HTERT RPE-1 (cell line): ENCODE results near the gene ALX4.

Experiments
- in situ Hi-C: fragments of 300-500 bp; cut with MboI; formaldehyde crosslinking; loops from 4 replicates; pipeline ENCODE4 v1.14.3; 2020; ENCODE audit warnings: low sequenced_read_pairs

ALX4 gene

DNA sequence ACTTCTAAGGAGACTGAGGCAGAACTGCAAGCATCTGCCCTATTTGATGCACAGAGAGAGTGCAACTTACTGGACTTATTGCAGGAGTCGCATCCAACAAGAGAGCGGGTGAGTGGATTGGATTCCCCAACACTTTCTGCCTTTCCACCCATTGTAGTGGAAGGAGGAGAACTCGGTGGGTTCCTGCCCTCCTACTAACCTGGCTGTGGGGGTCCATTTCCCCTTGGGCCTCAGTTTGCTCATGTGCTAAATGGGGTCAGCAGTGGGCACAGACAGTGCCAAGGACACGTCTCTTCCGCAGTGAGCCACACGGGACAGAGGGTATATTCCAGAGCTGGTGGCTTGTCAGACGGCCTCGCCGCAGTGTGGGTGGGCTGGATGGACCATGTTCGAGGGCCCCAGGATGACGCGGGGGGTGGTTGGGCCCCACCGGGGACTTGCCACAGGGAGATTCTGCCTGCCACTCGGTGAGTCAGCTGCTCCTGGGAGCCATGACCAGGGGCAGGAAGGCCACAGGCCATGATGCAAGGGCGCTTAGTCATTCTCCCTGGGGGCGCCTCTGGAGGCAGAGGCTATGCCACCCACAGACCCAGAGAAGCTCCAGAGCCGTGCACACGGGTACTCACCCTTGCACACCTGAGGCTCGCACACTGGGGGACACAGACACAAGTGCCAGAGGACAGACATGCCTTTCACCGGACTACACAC lies 8.2 kb downstream of the ALX4 start:
- in situ Hi-C loops = no loop called here

DNA sequence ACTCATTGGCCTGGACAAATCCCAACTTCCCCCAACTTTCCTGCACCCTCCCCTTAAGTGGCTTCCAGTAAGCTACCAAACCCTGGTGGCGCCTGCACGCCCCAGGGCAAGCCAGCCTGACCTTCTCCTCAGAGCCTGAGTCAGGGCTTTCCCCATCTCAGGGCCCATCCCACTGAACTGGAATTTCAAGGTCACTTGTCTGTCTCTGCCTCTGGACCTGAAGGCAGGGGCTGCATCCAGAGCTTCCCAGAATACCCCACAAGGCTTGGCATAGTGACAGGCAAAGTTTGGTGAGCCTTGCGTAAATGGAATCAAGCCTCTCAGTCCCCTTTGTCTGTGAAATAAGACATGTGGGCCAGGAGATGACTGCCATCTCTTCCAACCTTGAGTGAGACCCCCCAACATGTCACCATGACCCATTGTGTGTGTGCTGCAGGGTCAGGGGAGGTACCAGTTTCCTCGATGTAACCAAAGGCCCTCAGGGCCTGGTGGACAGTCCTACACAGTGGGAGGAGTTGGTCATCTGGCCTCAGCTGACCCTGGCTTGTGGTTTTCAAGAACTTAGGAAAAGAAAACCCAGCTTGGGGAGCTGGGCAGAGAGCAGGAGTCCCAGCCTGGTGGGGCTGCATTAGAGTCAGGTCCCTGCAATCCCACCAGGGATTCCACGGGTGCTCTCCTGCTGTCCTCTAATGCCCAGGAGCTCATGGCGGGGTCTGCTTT lies 8.9 kb downstream of the ALX4 start:
- in situ Hi-C loops = no loop called here

DNA sequence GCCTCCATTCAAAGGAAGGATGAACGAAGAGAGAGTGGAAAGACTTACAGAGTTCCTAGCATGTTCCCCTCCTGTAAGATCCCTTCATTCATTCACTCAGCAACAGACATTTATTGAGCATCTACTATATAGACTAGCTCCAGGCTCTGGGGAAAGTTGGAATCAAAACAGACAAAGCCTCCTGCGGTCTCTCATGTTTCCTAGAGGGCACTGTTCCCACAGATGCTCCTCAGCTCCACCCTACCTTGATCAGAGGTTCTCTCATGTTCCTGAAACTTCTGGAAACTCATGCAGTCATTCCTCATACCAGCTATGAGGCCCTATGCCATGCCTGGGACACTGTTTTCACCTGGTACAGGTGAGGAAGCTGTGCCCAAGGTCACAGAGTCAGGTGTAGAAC lies 11.1 kb downstream of the ALX4 start:
- in situ Hi-C loops = no loop called here

DNA sequence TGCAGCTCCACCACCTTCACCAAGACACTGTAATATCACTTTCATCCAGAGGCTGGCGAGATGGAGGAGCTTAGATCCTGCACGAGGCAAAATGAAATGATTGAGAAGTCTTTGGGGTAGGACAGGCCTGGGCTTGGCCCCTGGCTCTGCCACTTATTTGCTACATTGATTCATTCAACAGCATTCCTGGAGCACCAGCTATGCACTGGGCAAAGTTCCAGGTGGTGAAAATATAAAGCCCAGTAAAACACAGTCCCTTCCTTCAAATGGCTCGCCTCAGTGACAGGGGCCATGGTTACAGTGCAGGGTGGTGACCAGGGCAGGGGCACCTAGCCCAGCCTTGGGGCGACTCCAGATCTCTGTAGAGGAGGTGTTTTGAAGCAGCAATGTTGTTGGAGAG lies 19.7 kb downstream of the ALX4 start:
- in situ Hi-C loops = no loop called here

DNA sequence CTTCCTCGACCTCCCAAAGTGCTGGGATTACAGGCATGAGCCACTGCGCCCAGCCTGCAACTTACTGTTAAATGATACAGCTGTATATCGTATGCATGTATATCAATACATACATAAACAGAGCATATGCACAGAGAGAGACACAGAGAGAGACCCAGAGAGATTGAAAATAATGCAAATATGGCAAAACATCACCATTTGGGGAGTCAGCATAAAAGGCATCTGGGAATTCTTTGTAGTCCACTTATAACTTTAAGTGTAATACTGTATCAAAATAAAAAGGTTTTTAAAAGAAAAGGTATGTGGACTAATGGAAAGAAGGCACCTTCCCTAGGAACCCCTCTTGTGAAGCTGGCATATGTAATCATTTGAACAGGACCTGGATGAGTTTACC lies 21.8 kb downstream of the ALX4 start:
- in situ Hi-C loops = no loop called here

DNA sequence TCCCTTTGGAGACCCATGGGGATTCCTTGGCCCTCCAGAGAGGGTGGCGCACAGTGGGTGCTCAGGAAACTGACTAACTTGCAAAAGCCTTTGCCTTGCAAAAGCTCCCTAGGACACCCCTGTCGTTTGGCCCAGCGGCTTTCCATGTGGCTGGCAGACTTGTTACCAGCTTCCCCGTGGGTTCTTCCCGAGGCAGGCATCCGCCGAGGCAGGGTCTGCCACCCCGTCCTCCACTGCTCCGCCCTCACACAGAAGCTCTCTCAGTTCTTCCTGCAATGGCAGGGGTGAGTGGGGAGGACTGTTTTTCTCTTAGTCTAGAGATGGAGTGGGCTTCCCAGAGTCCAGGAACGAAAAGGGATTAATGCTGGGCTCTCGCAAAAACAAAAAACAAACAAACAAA lies 23.0 kb downstream of the ALX4 start:
- in situ Hi-C loops = no loop called here

DNA sequence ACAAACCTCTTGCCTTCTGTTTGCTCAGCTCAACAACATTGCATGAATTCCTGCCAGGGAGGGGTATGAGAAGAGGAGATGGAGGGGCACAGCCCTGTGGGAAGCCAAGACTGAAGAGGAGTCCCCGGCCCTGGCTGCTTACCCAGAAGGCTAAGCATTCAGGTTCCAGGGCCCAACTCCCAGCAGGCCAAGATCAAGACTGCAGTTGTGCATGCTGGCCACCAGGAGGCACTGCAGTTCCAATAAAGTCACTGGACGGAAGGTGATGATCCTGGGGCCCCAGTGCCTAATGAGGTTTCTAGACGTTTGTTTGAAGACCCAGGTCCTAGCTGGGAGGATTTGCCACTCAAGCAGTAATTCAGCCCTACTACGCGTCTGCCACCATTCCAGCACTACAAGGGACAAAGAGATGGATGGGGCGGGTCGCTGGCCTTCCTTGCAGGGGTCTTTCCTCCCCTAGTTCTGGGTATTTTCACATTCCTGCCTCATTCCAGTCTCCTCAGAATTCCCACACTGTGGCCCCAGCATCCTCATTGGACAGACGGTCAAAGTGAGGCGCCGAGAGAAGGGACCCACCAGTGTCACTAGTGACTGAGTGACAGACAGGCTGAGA lies 23.6 kb downstream of the ALX4 start:
- in situ Hi-C loops = no loop called here

DNA sequence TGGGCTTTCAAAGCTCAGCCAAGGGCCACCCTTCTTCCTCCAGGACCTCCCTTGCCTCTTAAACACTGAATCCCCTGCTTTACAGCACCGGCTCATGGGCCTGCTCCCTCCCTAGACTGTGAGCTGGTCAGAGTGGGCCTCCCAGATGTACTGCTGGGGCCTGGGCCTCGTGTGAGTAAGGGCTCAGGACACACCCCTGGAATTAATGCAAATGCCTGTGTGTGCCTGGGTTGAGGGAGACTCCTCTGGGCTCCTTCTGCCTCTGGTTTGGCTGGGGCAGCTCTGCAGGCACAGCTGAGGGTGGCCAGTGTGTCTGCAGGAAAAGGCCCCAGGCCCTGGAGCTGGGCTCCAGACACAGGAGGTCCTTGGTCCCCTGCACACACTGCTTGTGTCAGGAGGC lies 24.2 kb downstream of the ALX4 start:
- in situ Hi-C loops = no loop called here

DNA sequence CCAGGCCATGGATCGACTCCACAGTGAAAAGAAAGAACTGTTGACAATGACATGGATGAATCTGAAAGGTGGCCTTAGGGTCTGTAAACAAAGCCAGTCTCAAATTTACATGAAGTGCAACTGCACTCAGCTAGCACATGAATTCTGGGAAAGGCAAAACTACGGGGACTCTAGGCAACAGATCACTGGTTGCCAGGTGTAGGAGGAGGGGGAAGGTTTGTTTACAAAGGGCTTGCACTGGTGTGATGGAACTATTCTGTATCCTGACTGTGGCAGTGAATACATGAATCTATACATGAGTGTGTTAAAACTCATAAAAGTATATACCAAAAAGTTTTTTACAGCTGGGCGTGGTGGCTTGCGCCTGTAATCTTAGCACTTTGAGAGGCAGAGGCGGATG lies 27.3 kb downstream of the ALX4 start:
- in situ Hi-C loops = no loop called here

DNA sequence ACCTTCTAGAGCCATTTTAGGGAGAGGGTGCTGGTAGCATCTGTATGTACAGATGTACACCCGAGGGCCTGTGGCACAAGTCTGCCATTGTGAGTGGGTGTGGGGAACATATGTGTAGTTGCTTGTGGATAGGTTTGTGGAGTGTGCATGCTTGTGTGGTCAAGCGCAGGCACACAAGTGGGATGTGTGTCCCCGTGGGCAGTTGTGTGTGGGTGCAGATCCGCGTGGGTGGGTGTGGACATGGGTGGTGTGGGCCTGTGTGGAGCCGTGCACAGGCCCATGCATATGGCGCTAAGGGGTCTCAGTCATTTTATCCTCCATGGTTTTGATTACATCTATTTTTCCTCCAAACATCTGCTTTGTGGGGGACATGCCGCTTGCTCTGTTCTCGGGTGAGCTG lies 28.8 kb downstream of the ALX4 start:
- in situ Hi-C loops = no loop called here

DNA sequence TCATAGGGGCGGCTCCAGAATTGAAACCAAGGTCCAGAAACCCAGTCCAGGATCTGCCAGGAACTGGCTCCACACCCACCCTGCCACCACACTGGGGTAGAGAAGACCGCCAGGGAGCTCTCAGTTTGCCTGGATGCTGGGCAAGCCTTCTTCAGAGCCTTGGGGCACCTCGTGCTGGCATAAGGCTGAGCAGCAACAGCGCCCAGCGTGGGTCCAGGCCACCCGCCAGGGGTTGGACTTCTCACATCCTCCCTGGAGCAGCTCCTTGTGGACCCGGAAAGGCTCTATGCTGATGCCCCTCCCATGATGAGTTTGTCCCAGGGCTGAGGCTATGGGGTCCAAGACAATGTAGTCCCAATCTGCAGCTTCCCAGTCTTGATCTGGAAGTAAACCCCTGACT lies 29.7 kb downstream of the ALX4 start:
- in situ Hi-C loops = no loop called here

DNA sequence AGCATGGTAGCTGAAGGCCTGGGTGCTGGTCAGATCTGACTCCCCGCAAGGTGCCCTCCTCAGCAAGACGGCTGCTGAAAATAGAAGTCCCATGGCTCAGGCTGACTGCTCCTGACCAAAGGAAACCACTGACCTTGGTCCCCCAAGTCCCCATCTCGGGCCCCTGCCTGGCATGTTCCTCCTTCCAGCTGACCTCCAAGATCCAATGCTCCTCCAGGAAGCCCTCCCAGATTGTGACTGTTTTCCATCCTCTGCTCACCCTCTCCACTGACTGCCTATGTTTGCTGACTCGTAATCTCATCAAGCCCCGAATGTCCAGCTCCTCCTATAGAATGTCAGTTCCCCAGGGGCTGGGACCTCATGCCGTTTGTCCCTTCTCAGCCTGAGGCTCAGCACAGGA lies 30.5 kb downstream of the ALX4 start:
- in situ Hi-C loops = no loop called here

DNA sequence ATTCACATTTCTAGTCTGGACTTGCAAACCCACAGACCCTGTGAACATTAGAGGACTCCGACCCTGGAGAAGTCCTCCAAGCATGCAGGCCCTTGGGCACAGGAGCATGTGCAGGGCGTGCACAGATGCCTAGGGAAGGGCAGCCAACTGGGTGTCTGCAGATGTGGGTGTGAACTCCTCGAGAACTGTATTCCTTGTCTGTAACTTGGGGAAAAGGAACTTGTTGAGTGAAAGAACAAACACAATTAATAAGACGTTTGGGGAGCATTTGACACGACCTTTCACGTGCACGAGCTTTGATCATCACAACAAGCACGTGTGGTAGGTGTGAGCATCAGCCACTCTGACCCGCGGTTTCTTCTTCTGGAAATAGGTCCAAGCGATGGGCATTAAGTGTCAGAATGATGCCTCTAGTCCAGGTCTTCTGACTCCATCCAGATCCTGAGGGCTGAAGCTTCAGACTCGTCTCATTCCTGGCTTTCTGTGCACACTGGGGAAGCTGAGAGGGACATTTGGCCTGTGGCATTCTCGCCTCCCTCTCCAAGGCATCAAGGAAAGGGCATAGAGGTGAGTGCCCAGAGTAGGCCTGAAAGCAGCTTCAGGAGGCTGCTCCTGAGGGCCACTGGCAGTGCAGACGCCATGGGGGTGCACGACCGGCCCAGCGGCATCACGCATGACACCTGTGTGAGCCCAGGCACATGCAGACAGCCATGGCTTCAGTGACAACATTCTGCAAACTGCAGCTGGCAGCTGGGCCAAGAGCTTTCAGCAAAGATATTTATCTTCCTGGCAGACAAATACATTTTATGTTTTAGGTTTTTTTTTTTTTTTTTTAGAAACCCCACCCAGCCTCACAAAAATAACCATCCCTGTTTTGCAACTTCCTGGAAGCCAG lies 32.5 kb downstream of the ALX4 start:
- in situ Hi-C loops = no loop called here

DNA sequence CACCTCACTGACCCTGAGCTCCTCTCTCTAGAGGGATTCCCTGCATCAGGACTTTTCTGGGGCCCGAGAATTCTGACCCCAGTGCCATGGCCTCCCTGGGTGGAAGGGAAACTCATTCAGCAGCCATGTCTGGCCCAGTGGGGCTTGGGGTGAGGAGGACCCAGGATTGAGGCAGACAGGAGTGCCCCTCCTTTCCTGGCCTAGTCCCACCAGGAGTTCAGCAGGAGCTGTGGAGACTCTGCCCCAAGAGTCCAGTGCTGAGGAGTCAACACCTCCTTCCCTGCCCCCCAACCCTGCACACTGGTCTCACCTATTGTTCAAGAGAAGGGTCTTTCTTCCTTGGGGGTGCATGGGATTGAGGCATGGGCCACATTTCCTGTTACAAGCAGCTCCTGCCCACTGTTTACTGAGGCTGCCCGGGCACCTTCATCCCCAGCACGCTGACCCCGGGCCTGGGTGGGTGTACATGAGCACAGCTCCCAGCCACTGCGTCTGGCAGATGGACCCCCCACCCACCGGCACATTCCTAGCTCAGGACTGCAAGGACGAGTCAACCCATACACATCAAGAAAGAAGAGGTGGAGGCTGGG lies 33.9 kb downstream of the ALX4 start:
- in situ Hi-C loops = no loop called here

DNA sequence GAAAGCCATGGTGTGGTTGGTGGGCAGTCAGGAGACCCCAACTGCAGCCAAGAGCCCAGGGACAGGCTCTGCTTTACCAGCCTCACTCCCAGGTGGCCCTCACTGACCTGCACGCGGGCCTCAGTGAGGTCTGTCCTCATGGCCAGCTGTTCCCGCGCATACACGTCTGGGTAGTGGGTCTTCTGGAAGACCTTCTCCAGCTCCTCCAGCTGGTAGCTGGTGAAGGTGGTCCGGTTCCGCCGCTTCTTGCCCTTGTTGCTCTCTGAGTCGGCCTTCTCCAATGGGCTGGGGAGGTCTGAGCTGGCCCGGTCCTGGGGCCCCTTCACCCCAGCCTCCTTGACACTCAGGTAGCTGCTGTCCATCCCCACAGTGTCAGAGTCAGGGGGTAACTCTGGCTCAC lies 34.7 kb downstream of the ALX4 start:
- in situ Hi-C loops = no loop called here

DNA sequence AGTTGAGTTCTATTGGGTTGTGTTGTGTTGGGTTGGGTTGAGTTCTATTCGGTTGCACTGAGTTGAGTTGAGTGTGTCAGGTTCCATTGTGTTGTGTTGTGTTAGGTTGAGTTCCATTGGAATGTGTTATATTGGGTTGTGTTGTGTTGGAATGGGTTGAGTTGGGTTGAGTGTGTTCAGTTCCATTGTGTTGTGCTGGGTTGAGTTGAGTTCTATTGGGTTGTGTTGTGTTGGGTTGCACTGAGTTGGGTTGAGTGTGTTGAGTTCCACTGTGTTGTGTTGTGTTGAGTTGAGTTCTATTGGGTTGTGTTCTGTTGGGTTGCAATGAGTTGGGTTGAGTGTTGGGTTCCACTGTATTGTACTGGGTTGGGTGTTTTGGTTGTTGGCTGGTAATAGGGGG lies 35.5 kb downstream of the ALX4 start:
- in situ Hi-C loops = no loop called here

DNA sequence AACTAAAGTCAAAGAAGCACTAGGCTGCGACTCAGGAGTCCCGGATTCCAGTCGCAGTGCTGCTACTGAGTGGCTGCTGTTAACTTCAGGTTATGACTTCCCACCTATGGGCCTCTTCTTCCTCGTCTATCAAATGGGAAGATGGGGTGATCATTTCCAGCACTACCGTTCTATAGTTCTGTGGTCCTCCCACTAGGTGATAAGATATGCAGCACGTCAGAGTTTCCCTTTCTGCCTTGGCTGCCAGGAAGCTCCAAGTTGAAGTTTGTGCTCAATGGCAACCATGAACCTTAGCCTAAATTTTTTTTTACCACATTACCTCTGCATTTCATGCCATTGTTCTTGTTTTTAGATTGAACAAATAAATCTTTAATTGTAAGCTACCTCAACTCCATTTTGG lies 38.7 kb downstream of the ALX4 start:
- in situ Hi-C loops = no loop called here

DNA sequence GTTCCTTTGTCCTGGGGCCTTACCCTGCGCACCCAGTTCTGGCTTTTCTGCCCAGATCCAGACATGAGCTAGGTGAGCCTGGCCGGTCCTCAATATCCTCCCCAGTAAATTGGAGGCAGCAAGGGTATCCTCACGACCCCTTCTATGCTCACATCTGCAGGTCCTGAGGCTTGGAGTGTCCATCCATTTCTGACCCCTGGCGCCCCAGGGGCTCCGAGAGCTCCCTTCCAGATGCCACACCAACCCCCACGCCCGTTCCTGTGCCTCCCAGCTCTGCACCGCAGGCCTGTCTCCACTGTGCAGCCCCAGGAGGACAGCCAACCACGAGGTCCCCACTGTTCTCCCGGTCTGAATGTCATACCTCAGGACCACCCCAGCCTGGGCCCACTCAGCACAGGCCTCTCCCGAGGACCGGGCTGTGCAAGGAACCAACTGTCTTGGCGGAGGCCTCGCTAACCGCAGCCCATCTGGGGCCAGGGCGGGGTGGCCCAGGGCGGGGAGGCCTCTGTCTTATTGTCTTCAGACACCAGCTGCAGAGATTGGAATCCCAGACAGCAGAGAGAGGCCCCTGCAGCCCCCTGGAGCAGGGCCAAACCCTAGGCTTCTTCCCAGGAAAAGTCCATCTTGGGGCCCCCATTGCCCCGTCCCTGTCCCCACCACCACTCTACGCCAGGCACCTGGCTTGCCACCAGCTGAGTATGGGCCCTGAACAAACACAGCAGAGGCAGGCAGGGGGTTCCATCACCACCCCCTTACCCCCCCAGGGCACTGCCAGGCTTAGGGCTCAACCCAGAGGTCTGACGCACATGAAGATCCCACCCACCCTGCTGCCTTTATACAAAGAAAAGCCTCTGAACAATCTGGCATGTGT lies 39.3 kb downstream of the ALX4 start:
- in situ Hi-C loops = no loop called here

DNA sequence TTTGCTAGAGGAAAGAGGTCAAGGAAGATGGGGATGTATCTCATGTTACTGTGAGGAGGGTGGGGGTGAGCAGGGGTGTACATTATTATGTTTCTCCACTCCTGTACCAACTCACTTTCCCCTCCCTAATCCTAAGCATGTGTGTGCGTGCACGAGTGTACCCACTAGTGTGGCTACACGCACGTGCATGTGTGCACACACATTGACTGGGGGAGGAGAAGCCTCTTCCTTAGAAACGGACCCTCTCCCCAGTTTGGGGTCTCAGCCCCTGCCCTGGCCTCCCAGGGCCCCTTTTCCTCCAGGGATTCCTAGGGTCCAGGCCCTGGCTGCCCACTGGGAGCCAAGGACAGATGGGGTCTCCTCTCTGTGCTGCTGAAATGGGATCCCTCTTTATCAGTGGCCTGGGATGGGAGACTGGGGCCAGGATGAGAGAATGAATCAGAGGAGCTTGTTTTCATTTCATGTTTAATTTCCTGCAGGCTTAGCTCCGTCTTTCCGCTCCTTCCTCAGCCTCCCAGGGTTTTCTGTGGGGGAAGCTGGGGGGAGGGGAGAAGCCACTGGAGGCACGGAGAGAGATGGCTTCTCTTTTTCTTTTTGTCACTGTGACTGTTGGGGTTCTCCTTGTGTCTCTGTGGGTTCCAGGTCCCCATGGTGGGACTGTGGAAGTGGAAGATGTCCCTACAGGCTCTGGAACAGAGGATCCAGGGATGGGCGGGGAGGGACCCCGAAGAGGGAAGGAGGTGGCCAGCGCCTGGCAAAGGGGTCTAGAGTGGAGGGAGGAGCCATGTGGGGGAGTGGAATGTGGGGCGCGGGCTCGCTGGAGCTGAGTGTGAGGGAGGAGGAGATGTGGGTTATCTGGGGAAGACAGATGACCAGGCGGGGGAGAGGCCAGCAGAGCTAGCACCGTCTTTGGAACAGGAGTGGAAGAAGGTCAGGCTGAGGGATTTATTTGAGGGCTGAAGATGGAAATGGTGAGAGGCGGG lies 40.3 kb downstream of the ALX4 start:
- in situ Hi-C loops = no loop called here
